Measurements from ENCODE around the gene MLLT11. TPM values are rescaled to one million over a fixed set of nuclear protein-coding genes. Genes with fewer than 3 reads are reported as not detected.

Gene MLLT11
- total and polyA plus RNA-seq, 2 of the 4 experiments (the other 2 are of a cell fraction) = 3.6 to 17.5 TPM

GRCh38 chr1:151037032-151037431 is 23.2 kb upstream of the MLLT11 start:
- POLR2A ChIA-PET (ENCODE audit: unreplicated experiment) = no interaction called here
- dilution Hi-C loops (cut with HindIII; ENCODE audit: low sequenced_read_pairs, unreplicated experiment) = no loop called here

More at GRCh38 chr1:151037032-151037431, 23.2 kb upstream of the MLLT11 start:
- Histone ChIP-seq H2AK5ac (ENCODE audit: low read depth, low read length) (no peak overlapping the region), H4K8ac (ENCODE audit: low read depth in 2 of 2, low read length in 2 of 2) (no peak overlapping the region), H3K4ac (ENCODE audit: low read depth, low read length) (no peak overlapping the region), H3K9ac (ENCODE audit: low read depth, low read length) (no peak overlapping the region), H4K5ac (ENCODE audit: low read depth, low read length) (no peak overlapping the region), H3K27ac (ENCODE audit: insufficient read depth, low read length) (no peak overlapping the region), H3K36me3 (ENCODE audit: control insufficient read depth, insufficient read depth, low read length) (peaks cover 16% of the 10 kb centered on the region), H2AK9ac (replicated peaks; ENCODE audit: low read depth, low read length, poor library complexity) (no peak overlapping the region), H3K4me2 (ENCODE audit: low read depth, low read length) (no peak overlapping the region), H2BK15ac (ENCODE audit: low read depth, low read length) (no peak overlapping the region), H4K20me1 (ENCODE audit: insufficient read depth, low read length) (no peaks in the 10 kb centered on the region), H4K91ac (ENCODE audit: insufficient read depth, low read depth, low read length) (no peak overlapping the region), H3K4me3 (ENCODE audit: insufficient read depth, low read depth, low read length) (no peak overlapping the region), H3K18ac (ENCODE audit: low read depth, low read length) (no peak overlapping the region), H2BK5ac (ENCODE audit: low read depth, low read length, poor library complexity, severe bottlenecking) (no peak overlapping the region), H3K79me1 (ENCODE audit: low read depth in 1 of 2, low read length in 2 of 2) (no peaks in the 10 kb centered on the region), H3K4me1 (ENCODE audit: control insufficient read depth, insufficient read depth, low read length) (no peaks in the 10 kb centered on the region), H3K14ac (replicated peaks; ENCODE audit: low read depth, low read length) (no peak overlapping the region), H3K56ac (ENCODE audit: extremely low read depth, insufficient read depth, low read length) (no peak overlapping the region), H2BK20ac (ENCODE audit: low read depth, low read length) (no peak overlapping the region), H3K9me3 (ENCODE audit: control insufficient read depth, insufficient read depth, low read length) (no peaks in the 10 kb centered on the region), H3K27me3 (ENCODE audit: control insufficient read depth, insufficient read depth, low read length) (no peaks in the 10 kb centered on the region), H2BK120ac (ENCODE audit: low read depth, low read length) (no peak overlapping the region), H3K23ac (ENCODE audit: low read depth, low read length) (no peak overlapping the region), H2AFZ (replicated peaks; ENCODE audit: low read length, poor library complexity) (no peak overlapping the region), H3K9me1 (ENCODE audit: insufficient read depth, low read length) (no peaks in the 10 kb centered on the region)
- 40% methylated on average over 1 of the region's 6 CpGs; no CpG with 5 or more reads in 1 of the 2 experiments for WGBS, 2 experiments (ENCODE audit: extremely low coverage in 2 of 2, insufficient read length in 1 of 2)
- DNase-seq (no peak), ATAC-seq (ENCODE audit: low read depth) (no peak)
- BruUV-seq (replicated peaks) = no TSS peak
- no peak for TF ChIP-seq USF2 (IDR thresholded peaks at IDR 0.05; ENCODE audit: low read depth, low read length)
- TF ChIP-seq RCOR1 (IDR thresholded peaks at IDR 0.05; ENCODE audit: insufficient replicate concordance, low read length) = no peak
- TF ChIP-seq ELK1 (IDR thresholded peaks at IDR 0.05; ENCODE audit: borderline replicate concordance, low read depth, low read length) = no peak
- CTCF ChIA-PET = interaction anchor here (0.6 kb wide), 1 partner anchor 13 kb away, joined by 3 read pairs; no protein-coding TSS in a partner anchor
- intact Hi-C loops (cut with micrococcal nuclease) (no loop called here), in situ Hi-C loops (cut with MboI; ENCODE audit: low sequenced_read_pairs) (loop anchor here (10.0 kb wide), 1 partner anchor 62 kb away; the partner anchor contains the start of gene CERS2)

Data from IMR-90 (cell line).